Loucy (cell line): Measurements from ENCODE around the gene RP2.

Experiments used
- H2AFZ ChIP-seq: fragments of 200-600 bp; sonication (generic); 2 replicates; pipeline ENCODE4 v1.6.0; 2016; ENCODE audit warnings: antibody characterized with exemption, mild to moderate bottlenecking, low read length, moderate library complexity
- H3F3A ChIP-seq: fragments of 200-600 bp; 2 replicates; pipeline ENCODE4 v1.6.0; 2016; ENCODE audit warnings: antibody characterized with exemption, low read depth, mild to moderate bottlenecking
- H3K27me3 ChIP-seq: fragments of 200-600 bp; sonication (generic); 2 replicates; pipeline ENCODE4 v1.6.1; 2014; ENCODE audit warnings: low read length, mild to moderate bottlenecking; ENCODE audit not compliant: insufficient read depth, poor library complexity, severe bottlenecking
- H3K36me3 ChIP-seq: fragments of 200-600 bp; sonication (generic); 2 replicates; pipeline ENCODE4 v1.6.1; 2016; ENCODE audit warnings: low read length; ENCODE audit not compliant: insufficient read depth
- H3K4me1 ChIP-seq: fragments of 200-600 bp; sonication (generic); 2 replicates; pipeline ENCODE4 v1.5.1; 2014; ENCODE audit warnings: low read length, mild to moderate bottlenecking; ENCODE audit not compliant: insufficient read depth, poor library complexity, severe bottlenecking
- H3K4me2 ChIP-seq: fragments of 200-600 bp; sonication (generic); 2 replicates; pipeline ENCODE4 v1.6.0; 2014; ENCODE audit warnings: antibody characterized with exemption, low read length, low read depth, mild to moderate bottlenecking; ENCODE audit not compliant: poor library complexity, severe bottlenecking
- H3K4me3 ChIP-seq: fragments of 200-600 bp; sonication (generic); 2 replicates; pipeline ENCODE4 v1.5.1; 2014; ENCODE audit warnings: low read length, mild to moderate bottlenecking, mixed read lengths; ENCODE audit not compliant: poor library complexity, severe bottlenecking
- H3K79me2 ChIP-seq: fragments of 200-600 bp; sonication (generic); 2 replicates; pipeline ENCODE4 v1.6.1; 2014; ENCODE audit warnings: low read length; ENCODE audit not compliant: insufficient read depth
- H3K9ac ChIP-seq: fragments of 200-600 bp; sonication (generic); 2 replicates; pipeline ENCODE4 v1.6.0; 2014; ENCODE audit warnings: mild to moderate bottlenecking, low read depth, low read length, moderate library complexity; ENCODE audit not compliant: poor library complexity, severe bottlenecking
- H3K9me2 ChIP-seq: fragments of 200-600 bp; sonication (generic); replicated peaks from 2 replicates; pipeline ENCODE4 v1.6.1; 2016; ENCODE audit warnings: low read depth, low read length, mixed read lengths
- H3K9me3 ChIP-seq: fragments of 200-600 bp; sonication (generic); 2 replicates; pipeline ENCODE4 v1.6.1; 2014; ENCODE audit warnings: mild to moderate bottlenecking, antibody characterized with exemption, low read length, low read depth; ENCODE audit not compliant: insufficient read depth
- H4K20me1 ChIP-seq: fragments of 200-600 bp; sonication (generic); 2 replicates; pipeline ENCODE4 v1.6.0; 2014; ENCODE audit warnings: antibody characterized with exemption, low read length, mild to moderate bottlenecking; ENCODE audit not compliant: insufficient read depth, poor library complexity, severe bottlenecking
- CTCF ChIP-seq: fragments of 200-600 bp; sonication (generic); conservative IDR thresholded peaks from 2 replicates; pipeline ENCODE4 v1.5.1; 2014; ENCODE audit warnings: mild to moderate bottlenecking, antibody characterized with exemption, low read length
- EZH2phosphoT487 ChIP-seq: fragments of 200-600 bp; IDR thresholded peaks from 2 replicates; pipeline ENCODE4 v1.6.1; 2018; ENCODE audit warnings: antibody characterized with exemption, mild to moderate bottlenecking, moderate library complexity, borderline replicate concordance

The RP2 gene

GRCh38 chrX:46910415-46910814 lies 73.6 kb downstream of the RP2 start:
- Histone ChIP-seq H3K9me3 (no peaks in the 10 kb centered on the region), H3K79me2 (peaks cover 23% of the 10 kb centered on the region), H3K27me3 (peaks cover 4% of the 10 kb centered on the region), H4K20me1 (peaks cover 23% of the 10 kb centered on the region), H3K4me1 (peaks cover 14% of the 10 kb centered on the region), H3F3A (0 out of 2 replicates have a peak, but pooled peaks cover 5% of the 10 kb centered on the region), H3K9me2 (no peaks in the 10 kb centered on the region), H3K36me3 (no peaks in the 10 kb centered on the region), H2AFZ (no peak overlapping the region), H3K4me2 (no peak overlapping the region), H3K9ac (no peak overlapping the region), H3K4me3 (no peak overlapping the region)
- TF ChIP-seq CTCF (no peak), EZH2phosphoT487 (no peak)

GRCh38 chrX:46912098-46912602 lies 75.3 kb downstream of the RP2 start, which contains the start of gene JADE3:
TSS of gene JADE3 (plus strand) at chrX:46912421. CDS start at chrX:46984895, 72,474 bp downstream.
- no peak for TF ChIP-seq CTCF
- no peak for TF ChIP-seq EZH2phosphoT487
- Histone ChIP-seq H3K9me2 (no peaks in the 10 kb centered on the region), H3K4me3 (peak within 1 kb of the TSS; percentile 95), H3K9ac (peak within 1 kb of the TSS; percentile 88), H4K20me1 (peaks cover 39% of the 10 kb centered on the region), H3K9me3 (no peaks in the 10 kb centered on the region), H3K4me2 (peak within 1 kb of the TSS; percentile 90), H3K27me3 (peaks cover 4% of the 10 kb centered on the region), H3K79me2 (peaks cover 40% of the 10 kb centered on the region), H3K4me1 (peaks cover 25% of the 10 kb centered on the region), H2AFZ (peak within 1 kb of the TSS; percentile 56), H3K36me3 (no peaks in the 10 kb centered on the region), H3F3A (0 out of 2 replicates have a peak, but pooled peaks cover 5% of the 10 kb centered on the region)

- Histone ChIP-seq H4K20me1 (peaks cover 42% of the 10 kb centered on the region), H3K79me2 (peaks cover 47% of the 10 kb centered on the region), H3K9ac (peak overlapping the region; percentile 88), H3K4me1 (peaks cover 26% of the 10 kb centered on the region), H3K36me3 (no peaks in the 10 kb centered on the region), H2AFZ (peak overlapping the region; percentile 36; the same call in 1 of the 2 replicates), H3K27me3 (peaks cover 4% of the 10 kb centered on the region), H3K4me2 (peak overlapping the region; percentile 90), H3K4me3 (peak overlapping the region; percentile 95), H3K9me3 (no peaks in the 10 kb centered on the region), H3F3A (0 out of 2 replicates have a peak, but pooled peaks cover 5% of the 10 kb centered on the region), H3K9me2 (no peaks in the 10 kb centered on the region)
- TF ChIP-seq CTCF, result peak; percentile 48
- TF ChIP-seq EZH2phosphoT487, result no peak
Measured at GRCh38 chrX:46912603-46913491, 76.0 kb downstream of the RP2 start.
